NCI-H2196 (cell line): ENCODE results near the gene WSCD1.
A peak's percentile ranks its signal among the peaks of the same experiment; 100 is the strongest.

ENCODE experiments used
- DNase-seq: peaks from one replicate; lab custom pipeline; 2025; ENCODE audit not compliant: unreplicated experiment; lab: John Stamatoyannopoulos, UW

WSCD1 gene

GRCh38 chr17:6104956-6105648 lies 34.9 kb downstream of the WSCD1 start:
- no peak for DNase-seq

- DNase-seq, result no peak
These were observed 35.4 kb downstream of the WSCD1 start for GRCh38 chr17:6105649-6106007.

DNA sequence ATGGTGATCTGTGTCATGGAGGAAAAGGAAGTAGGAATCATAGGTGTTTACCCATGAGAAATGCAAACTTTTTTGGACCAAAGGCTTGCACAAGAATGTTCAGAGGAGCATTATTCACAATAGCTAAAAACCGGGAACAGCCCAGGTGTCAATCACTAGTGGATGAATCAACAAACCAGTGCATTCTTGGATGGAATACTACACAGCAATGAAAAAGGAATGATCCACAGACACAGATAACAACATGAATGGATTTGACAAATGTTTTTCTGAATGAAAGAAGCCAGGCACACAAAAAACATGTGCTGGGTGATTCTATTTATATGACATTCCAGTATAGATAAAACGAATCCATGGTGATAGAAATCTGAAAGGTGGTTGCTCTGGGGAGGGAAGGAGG lies 36.0 kb downstream of the WSCD1 start:
- no peak for DNase-seq

DNA sequence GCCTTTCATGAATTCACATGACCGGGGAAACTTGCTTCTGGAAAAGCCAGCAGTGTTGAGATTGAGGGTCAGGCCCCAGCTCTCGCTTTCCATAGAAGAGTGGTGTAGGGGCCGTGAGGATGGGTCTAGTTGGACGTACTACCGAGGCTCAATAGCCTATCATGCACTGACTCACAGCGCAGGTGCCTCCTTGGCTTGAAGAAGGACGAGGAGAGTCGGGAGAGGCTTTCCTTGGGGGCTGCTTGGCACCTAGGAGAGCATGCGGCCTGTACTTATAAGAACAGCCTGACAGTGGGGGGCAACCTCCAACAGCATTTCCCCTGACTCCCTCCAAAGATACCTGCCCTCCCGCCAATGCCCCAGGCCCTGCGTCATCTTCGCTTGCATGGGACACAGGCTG lies 37.6 kb downstream of the WSCD1 start:
- DNase-seq, result no peak

DNA sequence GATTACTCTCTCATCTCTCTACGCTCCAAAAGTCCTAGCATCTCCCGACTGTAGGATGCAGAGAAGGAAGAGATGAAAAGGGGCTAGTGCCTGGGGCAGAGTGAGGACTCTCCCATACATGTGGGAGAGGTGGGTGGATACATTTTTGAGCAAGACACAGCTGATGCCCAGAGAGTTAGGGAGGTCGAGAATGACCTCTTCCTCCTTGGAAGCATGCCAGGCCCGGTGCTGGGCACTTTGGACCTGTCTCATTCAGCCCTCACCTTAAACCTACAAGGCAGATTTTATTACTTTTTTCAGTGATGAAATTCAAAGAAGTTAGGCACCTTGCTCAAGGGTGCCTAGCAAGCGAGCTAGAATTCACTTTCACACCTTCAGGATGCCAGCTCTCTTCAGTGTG lies 38.2 kb downstream of the WSCD1 start:
- DNase-seq, result no peak

GRCh38 chr17:6108987-6109386 lies 38.8 kb downstream of the WSCD1 start:
- no peak for DNase-seq

DNA sequence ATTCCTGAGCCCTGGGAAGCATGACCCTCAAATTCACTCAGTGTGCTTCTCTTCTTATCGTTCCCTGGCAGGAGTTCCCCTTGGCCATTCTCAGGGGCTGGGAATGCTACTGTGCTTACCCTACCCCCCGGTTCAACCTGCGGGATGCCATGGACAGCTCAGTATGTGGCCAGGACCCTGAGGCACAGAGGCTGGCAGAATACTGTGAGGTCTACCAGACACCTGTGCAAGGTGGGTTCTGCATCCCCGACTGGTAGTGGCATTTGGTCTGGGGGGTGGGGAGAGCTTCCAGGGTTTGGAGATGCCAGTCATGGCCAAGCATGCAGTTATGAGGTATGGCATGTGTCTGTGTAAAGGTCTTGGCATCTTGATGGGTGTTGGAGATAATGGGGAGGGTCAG lies 39.4 kb downstream of the WSCD1 start:
- DNase-seq, result no peak

DNA sequence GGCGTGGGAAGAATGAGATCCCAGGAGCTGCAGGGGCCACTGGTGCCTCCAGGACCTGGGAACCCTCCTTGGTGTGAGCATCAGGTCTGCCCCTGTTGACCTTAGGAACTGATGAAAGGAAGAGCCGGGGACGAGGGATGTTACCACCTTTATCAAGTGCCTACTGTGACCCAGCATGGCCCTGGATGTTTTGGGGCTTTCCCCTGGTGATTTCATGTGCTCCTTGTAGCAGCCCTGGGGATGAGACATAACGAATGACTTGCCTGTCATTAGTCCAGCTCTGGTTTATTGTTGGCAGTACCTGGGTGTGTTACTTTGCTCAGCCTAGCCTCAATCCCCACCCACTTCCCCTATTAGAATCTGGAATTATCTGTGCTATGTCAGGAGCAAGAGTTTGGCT lies 39.9 kb downstream of the WSCD1 start:
- no peak for DNase-seq

DNA sequence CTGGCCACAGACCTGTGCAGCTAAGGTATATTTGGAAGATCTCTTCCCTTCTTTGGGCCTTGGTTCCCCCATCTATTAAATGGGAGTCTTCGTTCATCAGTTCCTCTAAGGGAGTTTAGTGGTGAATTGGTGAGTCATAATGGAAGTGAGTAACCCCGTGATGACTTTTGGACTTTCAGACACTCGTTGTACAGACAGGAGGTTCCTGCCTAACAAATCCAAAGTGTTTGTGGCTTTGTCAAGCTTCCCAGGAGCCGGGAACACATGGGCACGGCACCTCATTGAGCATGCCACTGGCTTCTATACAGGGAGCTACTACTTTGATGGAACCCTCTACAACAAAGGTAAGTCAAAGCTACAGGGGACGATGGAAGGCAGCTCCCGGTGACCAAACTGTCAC lies 40.4 kb downstream of the WSCD1 start:
- no peak for DNase-seq

DNA sequence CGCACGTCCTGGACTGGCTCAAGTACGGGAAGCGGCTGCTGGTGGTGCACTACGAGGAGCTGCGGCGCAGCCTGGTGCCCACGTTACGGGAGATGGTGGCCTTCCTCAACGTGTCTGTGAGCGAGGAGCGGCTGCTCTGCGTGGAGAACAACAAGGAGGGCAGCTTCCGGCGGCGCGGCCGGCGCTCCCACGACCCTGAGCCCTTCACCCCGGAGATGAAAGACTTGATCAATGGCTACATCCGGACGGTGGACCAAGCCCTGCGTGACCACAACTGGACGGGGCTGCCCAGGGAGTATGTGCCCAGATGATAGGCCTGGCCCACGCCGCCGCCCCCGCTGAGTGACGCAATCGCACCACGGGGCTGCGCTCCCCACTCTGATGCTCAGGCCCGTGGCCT lies 50.2 kb downstream of the WSCD1 start:
- DNase-seq, result no peak

- DNase-seq, result no peak
These were observed 54.7 kb downstream of the WSCD1 start for GRCh38 chr17:6124856-6125255.

DNA sequence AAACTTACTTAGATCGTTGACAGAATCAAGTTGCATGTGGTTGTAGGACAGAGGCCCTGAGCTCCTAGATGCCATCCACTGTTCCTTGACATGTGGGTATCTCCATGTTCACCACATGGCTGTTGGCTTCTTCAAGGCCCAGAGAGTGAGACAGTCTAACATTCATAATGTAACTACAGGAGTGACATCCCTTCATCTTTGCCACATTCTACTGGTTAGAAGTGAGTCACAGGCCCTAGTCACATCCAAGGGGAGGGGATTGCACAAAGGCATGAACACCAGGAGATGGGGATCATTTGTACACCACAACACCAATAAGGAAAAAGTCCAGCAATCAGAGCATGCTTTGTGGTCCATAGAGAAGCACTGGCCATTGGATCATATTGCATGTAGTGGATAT lies 56.6 kb downstream of the WSCD1 start:
- no peak for DNase-seq

DNA sequence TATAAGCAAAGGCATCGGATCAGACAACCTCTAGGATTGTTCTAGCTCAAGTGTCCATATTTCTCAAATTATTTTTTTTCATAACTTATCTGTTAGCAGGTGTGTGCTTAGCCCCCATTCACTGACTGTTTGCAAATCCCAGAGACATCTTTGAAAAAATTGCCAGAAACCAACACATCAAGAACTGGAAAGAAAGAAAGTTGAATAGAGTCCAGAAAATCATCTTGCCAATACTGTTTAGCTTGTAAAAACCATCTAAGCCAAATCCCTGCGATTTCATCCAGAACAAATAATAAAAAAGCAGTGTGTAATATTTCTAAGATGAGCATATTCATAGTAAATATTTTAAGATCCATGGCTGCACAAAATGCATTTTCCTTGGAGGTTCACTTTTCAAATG lies 64.5 kb downstream of the WSCD1 start:
- no peak for DNase-seq

DNA sequence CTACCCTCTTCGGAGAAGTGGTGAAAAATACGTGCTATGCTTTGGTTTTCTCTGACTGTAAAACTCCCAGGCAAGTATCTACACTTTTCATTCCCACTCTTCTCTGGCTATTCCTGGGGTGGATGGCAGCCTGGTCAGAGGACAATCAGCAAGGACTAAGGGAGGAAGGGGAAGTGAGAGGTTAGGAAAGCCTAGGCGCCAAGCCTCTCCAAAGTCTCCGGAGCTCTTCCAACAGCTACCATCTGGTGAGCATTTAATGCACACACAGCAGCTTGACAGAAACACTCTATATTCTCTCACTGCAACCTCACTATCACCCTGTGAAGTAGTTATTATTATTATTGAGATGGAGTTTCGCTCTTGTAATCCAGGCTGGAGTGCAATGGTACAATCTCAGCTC lies 65.1 kb downstream of the WSCD1 start:
- DNase-seq, result no peak

GRCh38 chr17:6135996-6136395 lies 65.8 kb downstream of the WSCD1 start:
- no peak for DNase-seq

DNA sequence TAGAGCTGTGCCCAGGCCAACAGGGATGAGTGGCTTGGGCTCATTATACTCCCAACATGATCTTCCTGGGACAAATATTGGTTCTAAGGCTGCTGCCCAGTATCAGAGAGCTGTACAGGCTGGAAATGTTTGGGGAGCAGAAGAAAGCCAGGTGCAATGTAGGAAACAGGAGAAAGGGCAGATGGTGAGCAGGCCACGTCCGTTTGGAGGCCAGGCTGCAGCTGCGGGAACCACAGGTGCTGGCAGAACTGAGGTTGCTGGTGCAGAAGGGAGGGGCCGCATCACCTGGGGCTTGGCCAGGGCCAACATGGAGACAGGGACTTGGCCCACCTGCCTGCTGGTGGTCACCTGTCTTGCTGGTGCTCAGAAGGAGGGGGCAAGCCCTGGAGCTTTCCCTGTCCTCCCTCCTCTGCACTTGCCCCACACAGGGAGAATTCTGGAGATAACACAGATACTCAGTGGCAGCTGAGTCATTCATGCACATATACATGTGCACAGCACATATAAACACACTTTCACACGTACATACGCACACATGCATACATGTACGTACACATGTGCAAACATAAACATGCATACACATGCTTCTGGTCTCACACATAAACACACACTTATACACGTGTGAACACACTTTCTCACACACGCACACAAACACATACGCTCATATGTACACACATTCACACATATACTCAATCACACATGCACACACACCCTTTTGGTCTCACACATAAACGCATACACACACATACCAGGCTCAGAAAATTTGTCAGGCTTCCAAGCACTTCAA lies 67.7 kb downstream of the WSCD1 start:
- DNase-seq, result peak; percentile 28

DNA sequence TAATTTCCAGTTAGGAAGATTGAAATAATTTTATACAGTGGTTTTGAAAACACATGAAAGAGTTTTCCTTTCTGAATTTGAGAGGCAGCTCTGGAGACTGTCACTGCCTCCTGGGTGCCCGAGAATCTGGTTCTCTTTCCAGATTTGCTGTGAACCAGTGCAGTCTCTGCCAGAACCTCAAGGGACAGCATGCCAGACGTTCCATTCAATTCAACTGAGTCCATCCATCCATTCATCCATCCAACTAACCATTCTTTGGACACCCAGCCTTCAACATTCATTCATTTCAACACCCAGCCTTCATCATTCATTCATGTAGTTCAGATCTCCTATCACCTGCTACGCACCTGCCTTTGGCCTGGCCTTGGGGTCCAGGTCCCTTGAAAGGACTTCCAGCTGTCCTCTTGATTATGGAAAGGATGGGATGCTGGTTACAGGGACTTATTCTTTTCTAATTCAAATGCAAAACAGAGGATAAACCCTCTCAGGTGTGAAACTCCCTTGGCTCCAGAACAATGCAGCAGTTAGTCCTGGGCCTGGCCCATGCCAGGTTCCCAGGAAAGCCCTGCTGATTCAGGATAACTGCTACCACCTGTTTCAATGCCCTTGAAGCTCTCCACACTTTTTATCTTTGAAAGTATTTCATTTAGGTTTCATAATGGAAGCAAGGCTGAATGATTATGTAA lies 68.7 kb downstream of the WSCD1 start:
- DNase-seq, result no peak

DNA sequence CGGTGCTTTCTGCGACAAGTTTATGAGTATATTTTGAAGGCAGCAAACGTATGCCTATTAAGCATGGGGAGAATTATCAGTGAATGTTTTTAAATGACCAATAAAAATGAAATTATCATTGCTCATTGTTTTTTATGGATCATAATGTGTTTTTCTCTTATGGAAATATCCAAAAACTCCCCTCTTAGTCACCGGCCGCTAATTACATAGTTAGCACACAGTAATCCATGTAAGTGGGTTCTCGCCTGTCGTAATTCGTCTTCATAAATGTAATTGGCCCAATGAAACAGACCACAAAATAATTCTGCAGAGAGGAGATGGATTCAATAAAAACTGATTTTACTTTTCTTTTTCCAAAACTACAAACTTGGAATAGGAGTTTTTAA lies 69.3 kb downstream of the WSCD1 start:
- no peak for DNase-seq

- DNase-seq, result no peak
These were observed 70.0 kb downstream of the WSCD1 start for GRCh38 chr17:6140188-6140587.

DNA sequence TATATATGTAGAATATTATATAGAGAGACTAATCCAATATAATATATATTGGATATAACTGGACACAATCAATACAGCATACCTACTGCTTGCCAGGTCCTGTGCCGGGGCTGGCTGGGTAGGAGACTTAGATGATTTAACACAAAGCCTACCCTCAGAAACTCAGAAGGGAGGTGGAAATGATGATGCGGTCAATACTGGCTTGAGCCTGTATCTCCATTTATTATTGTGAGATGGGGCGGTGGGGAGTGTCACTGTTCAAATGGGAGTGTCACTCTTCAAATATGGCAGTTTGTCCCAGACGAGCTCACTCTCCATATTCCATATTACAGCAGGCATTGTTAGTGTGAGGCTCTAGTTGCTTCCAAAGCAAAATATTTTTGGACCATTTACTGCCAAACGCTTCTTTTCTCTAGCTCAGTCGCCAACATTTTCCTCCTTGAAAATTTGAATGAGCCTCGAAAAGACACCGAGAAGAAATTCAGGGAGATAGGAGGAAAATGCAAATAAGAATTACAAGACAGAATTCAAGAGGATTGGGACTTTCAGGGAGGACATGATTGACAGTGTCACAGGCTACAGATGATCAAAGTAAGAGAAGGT lies 70.7 kb downstream of the WSCD1 start:
- DNase-seq, result no peak

GRCh38 chr17:6142701-6143100 lies 72.5 kb downstream of the WSCD1 start:
- DNase-seq, result no peak

GRCh38 chr17:6145946-6146345 lies 75.8 kb downstream of the WSCD1 start:
- DNase-seq, result no peak
